Osteocyte (in vitro differentiated cells): Measurements from ENCODE around the gene TSHZ2. TPM values are rescaled to one million over a fixed set of nuclear protein-coding genes. Genes with fewer than 3 reads are reported as not detected.

Source experiments
- DNase-seq: peaks from one replicate; pipeline ENCODE4 v3.0.0; 2021; ENCODE audit warnings: mixed read lengths; ENCODE audit not compliant: unreplicated experiment; ENCODE audit errors: extremely low spot score
- H3K27ac Mint-ChIP-seq: one replicate; pipeline ENCODE4 v1.8.0; 2021; ENCODE audit warnings: mild to moderate bottlenecking, mixed read lengths; ENCODE audit not compliant: unreplicated experiment
- H3K27me3 Mint-ChIP-seq: one replicate; pipeline ENCODE4 v1.8.0; 2021; ENCODE audit warnings: mixed read lengths; ENCODE audit not compliant: unreplicated experiment
- H3K36me3 Mint-ChIP-seq: one replicate; pipeline ENCODE4 v1.8.0; 2021; ENCODE audit warnings: mixed read lengths; ENCODE audit not compliant: unreplicated experiment
- H3K4me1 Mint-ChIP-seq: one replicate; pipeline ENCODE4 v1.8.0; 2021; ENCODE audit warnings: mixed read lengths; ENCODE audit not compliant: unreplicated experiment
- H3K4me3 Mint-ChIP-seq: one replicate; pipeline ENCODE4 v1.8.0; 2021; ENCODE audit warnings: mild to moderate bottlenecking, moderate library complexity, mixed read lengths; ENCODE audit not compliant: unreplicated experiment
- H3K9me3 Mint-ChIP-seq: one replicate; pipeline ENCODE4 v1.8.0; 2021; ENCODE audit warnings: mixed read lengths; ENCODE audit not compliant: unreplicated experiment
- total RNA-seq: library from RNA; stranded (reverse); gene quantifications from 2 replicates; pipeline ENCODE4 v1.2.1, GENCODE V29; 2021
- TF ChIP-seq, protein P1 (sequence below): fragments of 200-600 bp; sonication (generic); IDR thresholded peaks from 2 replicates; pipeline ENCODE4 v1.5.0; 2021; ENCODE audit warnings: antibody characterized with exemption, mild to moderate bottlenecking, moderate library complexity

The TSHZ2 gene
- total RNA-seq, 1 donor from 2014 or later = not detected

DNA sequence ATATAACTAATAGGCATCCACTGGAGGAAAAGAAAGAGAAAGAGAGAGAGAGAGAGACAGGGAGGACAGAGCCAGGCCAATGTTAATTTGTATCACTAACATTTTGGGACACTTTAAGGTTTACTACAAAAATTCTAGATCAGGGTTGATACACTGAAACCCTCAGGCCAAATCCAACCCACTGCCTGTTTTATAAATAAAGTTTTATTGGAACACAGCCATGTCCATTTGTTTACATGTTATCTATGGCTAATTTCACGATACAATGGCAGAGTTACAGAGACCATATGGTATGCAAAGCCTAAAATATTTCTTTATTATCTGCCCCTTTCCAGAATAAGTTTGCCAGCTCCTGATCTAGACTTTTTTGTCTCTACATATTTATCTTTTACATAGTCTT is 357.6 kb downstream of the TSHZ2 start:
- H3K9me3 Mint-ChIP-seq = no peaks in the 10 kb centered on the region
- H3K4me1 Mint-ChIP-seq = peaks cover 7% of the 10 kb centered on the region
- no peak for DNase-seq
- H3K36me3 Mint-ChIP-seq = no peaks in the 10 kb centered on the region
- no peaks in the 10 kb centered on the region for H3K27me3 Mint-ChIP-seq
- TF ChIP-seq, protein P1, sequence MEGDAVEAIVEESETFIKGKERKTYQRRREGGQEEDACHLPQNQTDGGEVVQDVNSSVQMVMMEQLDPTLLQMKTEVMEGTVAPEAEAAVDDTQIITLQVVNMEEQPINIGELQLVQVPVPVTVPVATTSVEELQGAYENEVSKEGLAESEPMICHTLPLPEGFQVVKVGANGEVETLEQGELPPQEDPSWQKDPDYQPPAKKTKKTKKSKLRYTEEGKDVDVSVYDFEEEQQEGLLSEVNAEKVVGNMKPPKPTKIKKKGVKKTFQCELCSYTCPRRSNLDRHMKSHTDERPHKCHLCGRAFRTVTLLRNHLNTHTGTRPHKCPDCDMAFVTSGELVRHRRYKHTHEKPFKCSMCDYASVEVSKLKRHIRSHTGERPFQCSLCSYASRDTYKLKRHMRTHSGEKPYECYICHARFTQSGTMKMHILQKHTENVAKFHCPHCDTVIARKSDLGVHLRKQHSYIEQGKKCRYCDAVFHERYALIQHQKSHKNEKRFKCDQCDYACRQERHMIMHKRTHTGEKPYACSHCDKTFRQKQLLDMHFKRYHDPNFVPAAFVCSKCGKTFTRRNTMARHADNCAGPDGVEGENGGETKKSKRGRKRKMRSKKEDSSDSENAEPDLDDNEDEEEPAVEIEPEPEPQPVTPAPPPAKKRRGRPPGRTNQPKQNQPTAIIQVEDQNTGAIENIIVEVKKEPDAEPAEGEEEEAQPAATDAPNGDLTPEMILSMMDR = no peak
- H3K27ac Mint-ChIP-seq = no peak overlapping the region
- H3K4me3 Mint-ChIP-seq = no peak overlapping the region

DNA sequence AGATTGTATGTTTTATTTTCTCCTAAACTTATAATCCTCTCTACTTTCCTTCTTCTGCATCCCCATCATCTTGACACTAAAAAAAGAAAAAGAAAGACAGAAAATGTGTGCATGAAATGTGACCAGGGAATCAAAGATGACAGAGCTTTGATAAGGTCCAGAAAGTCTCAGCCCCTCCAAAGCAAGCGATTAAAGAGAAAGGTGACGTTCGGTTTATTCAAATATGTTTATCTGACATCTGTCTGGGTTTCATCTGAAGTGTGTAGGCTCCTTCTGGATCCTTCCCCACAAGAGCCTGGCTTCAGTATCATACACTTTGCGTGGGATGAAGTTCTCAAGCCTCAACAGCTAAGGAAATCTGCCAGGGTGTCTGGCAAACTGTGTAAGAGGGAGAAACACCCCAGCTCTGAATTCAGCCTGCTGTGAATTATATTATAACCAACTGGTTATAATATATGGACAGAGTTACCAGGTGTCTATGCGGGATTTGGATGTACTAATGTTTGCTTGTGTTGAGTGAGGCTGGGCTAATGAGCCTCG is 358.5 kb downstream of the TSHZ2 start:
- TF ChIP-seq, protein P1 = no peak
- Mint-ChIP-seq H3K36me3 (no peaks in the 10 kb centered on the region), H3K9me3 (no peaks in the 10 kb centered on the region), H3K27me3 (no peaks in the 10 kb centered on the region), H3K4me1 (peaks cover 7% of the 10 kb centered on the region), H3K4me3 (no peak overlapping the region), H3K27ac (no peak overlapping the region)
- no peak for DNase-seq

DNA sequence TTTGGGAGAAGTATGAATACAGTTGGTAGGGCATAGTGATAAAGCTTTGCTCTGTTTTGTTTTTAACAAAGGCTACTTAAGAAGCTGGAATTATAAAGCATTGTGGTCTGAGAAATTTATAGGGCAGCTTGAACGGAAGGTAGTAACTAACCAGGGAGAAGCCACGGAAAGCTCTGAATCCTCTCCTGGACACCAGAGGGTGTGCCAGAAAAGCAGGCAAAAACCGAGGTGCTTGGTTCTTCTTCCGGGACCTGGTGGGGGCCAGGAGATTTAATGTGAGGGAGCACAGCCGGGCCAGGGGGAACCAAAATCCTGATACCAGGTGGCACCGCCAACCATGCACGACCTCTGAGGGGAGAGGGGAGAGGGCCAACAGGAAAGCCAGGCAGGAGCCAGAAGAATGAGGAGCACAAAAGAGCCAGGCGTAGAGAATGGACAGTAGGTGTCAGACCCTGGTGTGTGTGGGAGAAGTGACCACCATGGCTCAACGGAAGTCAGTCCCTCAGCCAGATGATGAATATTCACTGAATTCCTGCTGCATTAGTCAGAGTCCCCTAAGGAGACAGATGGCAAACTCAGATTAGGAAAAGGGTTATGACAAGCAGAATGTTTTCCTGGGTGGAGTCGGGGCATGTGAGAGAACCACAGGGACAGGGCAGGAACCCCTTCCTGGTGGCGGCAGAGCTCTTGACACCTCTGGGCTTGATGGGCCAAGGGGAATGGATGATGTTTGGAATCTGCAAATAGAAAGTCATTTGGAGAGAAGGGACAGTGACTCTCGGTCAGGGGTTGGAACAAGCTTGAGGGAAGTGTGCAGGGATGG is 359.2 kb downstream of the TSHZ2 start:
- Mint-ChIP-seq H3K27ac (no peak overlapping the region), H3K4me3 (no peak overlapping the region), H3K9me3 (no peaks in the 10 kb centered on the region), H3K4me1 (peaks cover 7% of the 10 kb centered on the region), H3K36me3 (no peaks in the 10 kb centered on the region), H3K27me3 (no peaks in the 10 kb centered on the region)
- no peak for DNase-seq
- TF ChIP-seq, protein P1 = no peak

DNA sequence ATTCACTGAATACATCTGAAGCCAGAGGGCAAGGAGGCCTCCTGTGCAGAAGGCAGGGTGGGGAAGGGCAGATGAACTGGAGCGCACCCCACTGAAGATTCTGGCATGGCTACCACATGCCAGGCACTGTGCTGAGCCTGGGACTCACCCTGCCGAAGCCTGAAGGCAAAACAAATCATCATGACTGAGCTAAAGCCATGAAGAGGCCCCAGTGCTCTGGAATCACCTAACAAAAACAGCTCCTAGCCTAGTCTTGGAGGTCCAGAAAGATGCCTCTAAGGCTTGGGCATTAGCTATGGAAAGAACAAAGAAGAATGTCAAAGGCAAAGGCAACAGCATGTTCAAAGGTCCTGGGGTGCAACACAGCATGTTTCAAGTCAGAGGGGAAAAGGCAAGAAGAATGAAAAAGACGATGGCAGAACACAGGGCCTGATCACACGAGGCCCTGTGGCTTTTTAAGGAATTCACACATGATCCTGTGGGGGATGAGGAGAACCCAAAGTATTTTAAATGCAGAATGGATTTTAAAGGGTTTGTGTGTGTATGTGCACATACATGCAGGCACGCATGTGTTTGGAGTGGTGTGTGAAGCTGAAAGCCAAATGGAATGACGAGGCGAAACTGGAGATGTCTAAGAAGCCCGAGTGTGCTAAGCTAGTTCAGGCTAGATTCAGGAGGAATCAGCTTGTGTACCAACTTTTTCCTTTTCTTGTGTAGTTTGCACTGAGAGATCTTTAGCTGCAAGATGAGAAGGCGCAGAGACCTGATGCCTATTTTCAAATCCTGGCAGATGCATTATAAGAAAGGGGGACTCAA is 360.1 kb downstream of the TSHZ2 start:
- Mint-ChIP-seq H3K27ac (no peak overlapping the region), H3K4me3 (no peak overlapping the region), H3K4me1 (peaks cover 7% of the 10 kb centered on the region), H3K36me3 (no peaks in the 10 kb centered on the region), H3K9me3 (no peaks in the 10 kb centered on the region), H3K27me3 (no peaks in the 10 kb centered on the region)
- no peak for DNase-seq
- TF ChIP-seq, protein P1 = no peak

DNA sequence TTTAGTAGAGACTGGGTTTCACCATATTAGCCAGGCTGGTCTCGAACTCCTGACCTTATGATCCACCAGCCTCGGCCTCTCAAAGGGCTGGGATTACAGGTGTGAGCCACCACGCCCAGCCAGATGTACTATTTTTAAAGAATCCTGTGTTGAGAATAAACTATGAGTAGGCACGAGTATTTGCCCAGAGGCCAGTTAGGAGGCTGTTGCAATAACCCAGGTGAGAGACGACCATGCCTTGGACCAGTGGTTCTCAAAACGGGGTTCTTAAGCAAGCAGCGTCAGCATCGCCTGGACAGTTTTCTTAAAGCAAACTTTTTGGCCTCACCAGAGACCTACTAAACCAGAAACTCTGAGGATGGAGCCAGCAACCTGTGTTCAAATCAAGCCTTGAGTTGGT is 362.7 kb downstream of the TSHZ2 start:
- Mint-ChIP-seq H3K27me3 (no peaks in the 10 kb centered on the region), H3K27ac (no peak overlapping the region), H3K36me3 (no peaks in the 10 kb centered on the region), H3K9me3 (no peaks in the 10 kb centered on the region), H3K4me1 (peaks cover 7% of the 10 kb centered on the region), H3K4me3 (no peak overlapping the region)
- no peak for DNase-seq
- TF ChIP-seq, protein P1 = no peak
